ENCODE measurements around the gene ANKRD33B.

- TF ChIP-seq RAD21 (CRISPR knock-in tag; IDR thresholded peaks at IDR 0.05) = no peak
- TF ChIP-seq ZNF577 (CRISPR knock-in tag; IDR thresholded peaks at IDR 0.05; ENCODE audit: borderline replicate concordance, low read depth) = no peak
- TF ChIP-seq, protein P1, sequence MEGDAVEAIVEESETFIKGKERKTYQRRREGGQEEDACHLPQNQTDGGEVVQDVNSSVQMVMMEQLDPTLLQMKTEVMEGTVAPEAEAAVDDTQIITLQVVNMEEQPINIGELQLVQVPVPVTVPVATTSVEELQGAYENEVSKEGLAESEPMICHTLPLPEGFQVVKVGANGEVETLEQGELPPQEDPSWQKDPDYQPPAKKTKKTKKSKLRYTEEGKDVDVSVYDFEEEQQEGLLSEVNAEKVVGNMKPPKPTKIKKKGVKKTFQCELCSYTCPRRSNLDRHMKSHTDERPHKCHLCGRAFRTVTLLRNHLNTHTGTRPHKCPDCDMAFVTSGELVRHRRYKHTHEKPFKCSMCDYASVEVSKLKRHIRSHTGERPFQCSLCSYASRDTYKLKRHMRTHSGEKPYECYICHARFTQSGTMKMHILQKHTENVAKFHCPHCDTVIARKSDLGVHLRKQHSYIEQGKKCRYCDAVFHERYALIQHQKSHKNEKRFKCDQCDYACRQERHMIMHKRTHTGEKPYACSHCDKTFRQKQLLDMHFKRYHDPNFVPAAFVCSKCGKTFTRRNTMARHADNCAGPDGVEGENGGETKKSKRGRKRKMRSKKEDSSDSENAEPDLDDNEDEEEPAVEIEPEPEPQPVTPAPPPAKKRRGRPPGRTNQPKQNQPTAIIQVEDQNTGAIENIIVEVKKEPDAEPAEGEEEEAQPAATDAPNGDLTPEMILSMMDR (CRISPR knock-in tag; IDR thresholded peaks at IDR 0.05) = no peak
These were observed 30.6 kb upstream of the ANKRD33B start for GRCh38 chr5:10533226-10533625.
